ENCODE measurements around the gene MSLN. TPM values are rescaled to one million over a fixed set of nuclear protein-coding genes. Genes with fewer than 3 reads are reported as not detected.

The MSLN gene
- total RNA-seq, 1 donor from 2014 or later, result 93.3 TPM

DNA sequence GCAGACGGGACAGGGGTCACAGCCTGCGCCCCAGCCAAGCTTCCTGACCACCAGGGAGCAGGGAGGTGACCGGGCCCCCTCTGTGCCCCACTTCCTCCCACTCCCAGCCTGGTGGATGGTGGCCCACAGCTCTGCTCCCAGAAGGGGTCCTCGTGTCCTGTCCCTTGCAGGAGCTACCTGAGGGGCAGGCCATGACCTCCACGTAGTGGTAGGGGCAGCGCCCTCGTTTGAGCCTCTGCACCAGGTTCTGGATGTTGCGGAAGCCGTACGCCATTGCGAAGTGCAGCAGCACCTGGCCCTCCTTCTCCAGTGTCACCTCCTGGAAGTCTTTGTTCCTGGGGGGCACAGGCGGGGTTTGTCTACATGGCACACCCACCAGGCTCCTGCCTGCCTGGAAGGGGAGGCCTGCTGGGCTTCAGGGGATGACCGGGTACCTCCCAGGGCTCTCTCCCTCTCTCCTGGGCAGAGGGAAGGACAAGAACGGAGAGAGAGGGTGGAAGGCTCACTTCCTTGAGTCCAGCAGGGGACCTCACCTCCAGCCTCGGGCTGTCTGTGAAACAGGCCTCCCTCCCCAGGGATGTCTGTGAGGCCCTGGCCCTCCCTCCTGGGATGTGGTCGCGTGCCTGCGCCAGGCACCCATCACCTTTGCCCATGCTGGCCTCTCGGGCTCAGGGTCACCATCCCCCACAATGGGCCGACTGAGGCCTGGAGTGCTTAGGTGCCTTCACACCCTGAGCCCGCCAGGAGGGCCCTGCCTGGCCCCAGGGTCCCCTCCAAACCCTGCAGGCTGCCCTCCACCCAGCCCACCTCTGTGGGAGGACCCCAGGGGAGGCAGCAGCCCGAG is 29.6 kb upstream of the MSLN start:
- H3K9me3 ChIP-seq, result no peaks in the 10 kb centered on the region
- peaks cover 20% of the 10 kb centered on the region for H3K4me1 ChIP-seq
- intact Hi-C loops (cut with DNase I), result no loop called here
- peak; percentile 65 for DNase-seq
- H3K4me3 ChIP-seq, result no peak overlapping the region
- no peak for ATAC-seq
- peaks cover 14% of the 10 kb centered on the region for H3K36me3 ChIP-seq
- peaks cover 16% of the 10 kb centered on the region for H3K27me3 ChIP-seq
- H3K27ac ChIP-seq, result no peak overlapping the region
- TF ChIP-seq CTCF (IDR thresholded peaks at IDR 0.05), result no peak

DNA sequence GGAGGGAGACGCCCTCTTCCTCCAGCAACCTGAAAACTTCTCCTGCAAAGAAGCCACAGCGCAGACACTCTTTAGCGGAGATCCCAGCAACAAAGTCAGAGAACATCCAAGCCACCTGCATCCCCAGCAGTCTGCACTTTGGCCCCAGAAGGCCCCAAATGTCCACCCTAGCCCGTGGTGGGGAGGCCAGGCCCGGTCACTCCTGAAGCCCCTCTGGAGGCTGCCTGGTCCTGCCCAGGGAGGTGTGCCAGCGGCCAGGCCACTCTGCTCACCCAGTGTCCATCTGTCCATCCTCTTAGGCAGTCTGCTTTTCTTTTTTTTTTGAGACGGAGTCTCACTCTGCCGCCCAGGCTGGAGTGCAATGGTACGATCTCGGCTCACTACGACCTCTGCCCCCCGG is 28.2 kb upstream of the MSLN start:
- Histone ChIP-seq H3K4me1 (peaks cover 15% of the 10 kb centered on the region), H3K27ac (no peak overlapping the region), H3K36me3 (peaks cover 28% of the 10 kb centered on the region), H3K4me3 (no peak overlapping the region), H3K27me3 (peaks cover 8% of the 10 kb centered on the region), H3K9me3 (no peaks in the 10 kb centered on the region)
- intact Hi-C loops (cut with DNase I), result no loop called here
- DNase-seq (no peak), ATAC-seq (no peak)
- no peak for TF ChIP-seq CTCF (IDR thresholded peaks at IDR 0.05)

DNA sequence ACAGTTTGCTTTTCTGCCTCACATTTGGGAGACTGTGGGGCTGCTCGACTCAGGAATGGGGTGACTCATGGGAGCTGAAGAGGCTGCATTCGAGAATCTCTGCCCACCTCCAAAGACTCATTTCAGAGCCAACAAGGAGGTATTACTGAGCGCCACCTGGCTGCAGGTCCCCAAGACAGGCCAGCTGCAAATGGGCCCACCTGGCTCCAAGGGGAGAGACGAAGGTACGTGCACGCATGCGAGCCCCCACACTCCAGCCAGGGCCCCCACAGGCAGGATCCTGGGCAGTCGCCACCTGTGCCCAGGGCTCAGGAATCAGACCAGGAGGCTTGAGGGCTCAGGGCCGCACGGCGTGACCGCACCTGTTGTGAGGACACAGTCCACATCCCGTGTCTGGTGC is 27.6 kb upstream of the MSLN start:
- H3K36me3 ChIP-seq, result peaks cover 29% of the 10 kb centered on the region
- no peak for TF ChIP-seq CTCF (IDR thresholded peaks at IDR 0.05)
- DNase-seq, result peak; percentile 58

DNA sequence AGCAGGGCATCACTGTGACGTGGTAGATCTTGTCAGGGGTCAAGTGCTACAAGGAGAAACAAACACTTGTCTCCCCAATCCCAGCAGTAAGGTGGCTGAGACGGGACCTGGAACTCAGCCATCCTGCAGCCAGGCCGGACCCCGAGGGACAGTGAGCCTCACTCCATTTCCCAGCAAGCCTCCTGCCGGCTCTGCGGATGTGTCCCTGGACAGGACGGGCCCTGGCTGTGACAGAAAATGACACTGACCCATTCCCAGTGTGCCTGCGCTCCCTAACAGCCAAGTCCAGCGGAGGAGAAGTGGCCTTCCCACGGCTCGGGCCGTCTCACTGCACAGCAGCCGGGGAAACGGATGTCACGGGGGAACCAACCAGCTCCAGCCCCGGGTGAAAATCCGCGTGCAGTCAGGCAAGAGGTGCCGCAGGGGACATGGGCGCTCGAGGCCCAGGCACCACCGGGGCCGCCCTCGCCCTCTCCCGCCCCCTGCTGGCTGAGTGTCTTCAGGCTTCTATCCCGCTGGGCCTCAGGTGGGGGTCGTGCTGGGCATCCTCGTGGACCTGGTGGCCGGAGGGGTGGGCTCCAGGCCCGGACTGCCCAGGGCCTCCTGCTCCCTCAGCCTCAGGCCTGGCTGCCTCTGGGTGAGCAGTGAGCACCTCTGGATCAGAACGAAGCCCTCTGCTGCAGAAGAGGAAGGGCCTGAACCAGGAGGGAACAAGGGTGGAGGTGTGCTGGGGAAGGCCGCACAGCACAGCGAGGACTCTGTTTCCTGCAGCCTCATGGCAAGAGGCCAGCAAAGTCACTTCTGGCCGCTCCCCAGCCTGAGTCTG is 26.9 kb upstream of the MSLN start:
- Histone ChIP-seq H3K9me3 (no peaks in the 10 kb centered on the region), H3K4me1 (peaks cover 2% of the 10 kb centered on the region), H3K27ac (no peak overlapping the region), H3K36me3 (peaks cover 29% of the 10 kb centered on the region), H3K4me3 (no peak overlapping the region), H3K27me3 (no peaks in the 10 kb centered on the region)
- DNase-seq, result no peak
- peak; percentile 38 for TF ChIP-seq CTCF (IDR thresholded peaks at IDR 0.05)
- ATAC-seq, result peak; percentile 31
- intact Hi-C loops (cut with DNase I), result no loop called here

More for the DNA sequence above, 27.6 kb upstream of the MSLN start:
- ATAC-seq, result no peak
- H3K4me3 ChIP-seq, result no peak overlapping the region
- peaks cover 2% of the 10 kb centered on the region for H3K27me3 ChIP-seq
- H3K9me3 ChIP-seq, result no peaks in the 10 kb centered on the region
- intact Hi-C loops (cut with DNase I), result no loop called here
- H3K27ac ChIP-seq, result no peak overlapping the region
- H3K4me1 ChIP-seq, result peaks cover 9% of the 10 kb centered on the region

DNA sequence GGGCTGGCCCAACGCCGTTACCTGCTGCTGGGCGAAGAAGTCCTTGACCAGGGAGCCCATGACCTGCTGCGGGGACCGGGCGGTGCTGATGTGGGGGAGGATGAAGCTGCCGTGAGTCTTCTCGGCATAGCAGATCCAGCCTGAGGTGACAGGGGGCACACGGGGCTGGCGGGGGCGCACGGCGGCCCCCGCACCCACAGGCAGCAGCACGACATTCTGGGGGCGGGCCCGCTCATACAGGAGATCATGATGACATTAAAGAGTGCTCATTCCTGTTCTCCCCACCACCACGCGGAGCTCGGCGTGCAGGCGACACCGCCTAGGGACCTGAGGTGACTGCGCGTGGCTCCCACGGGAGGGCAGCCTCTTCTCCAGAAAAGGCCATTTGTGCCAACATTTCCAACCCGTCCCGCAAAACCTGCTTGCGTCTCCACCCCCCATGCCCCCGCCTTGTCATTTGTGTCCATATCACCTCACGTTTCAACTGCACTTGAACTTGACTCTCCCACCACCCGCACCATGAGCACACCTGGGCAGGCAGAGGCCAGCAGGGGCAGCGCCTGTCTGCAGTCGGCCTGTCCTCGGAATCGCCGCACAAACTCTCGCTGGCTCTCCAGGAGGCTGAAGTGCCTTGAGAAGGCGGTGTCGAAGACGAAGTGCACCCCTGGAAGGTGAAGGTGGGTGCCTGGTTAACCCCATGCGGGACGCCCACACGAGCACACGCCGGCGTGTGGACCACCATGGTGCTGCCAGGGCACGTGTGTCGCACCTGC is 26.1 kb upstream of the MSLN start:
- no peak for TF ChIP-seq CTCF (IDR thresholded peaks at IDR 0.05)
- H3K36me3 ChIP-seq, result peaks cover 29% of the 10 kb centered on the region
- no peaks in the 10 kb centered on the region for H3K9me3 ChIP-seq
- H3K4me3 ChIP-seq, result no peak overlapping the region
- peaks cover 2% of the 10 kb centered on the region for H3K4me1 ChIP-seq
- ATAC-seq, result no peak
- no peaks in the 10 kb centered on the region for H3K27me3 ChIP-seq
- no peak for DNase-seq
- H3K27ac ChIP-seq, result no peak overlapping the region
- intact Hi-C loops (cut with DNase I), result no loop called here

All from upper lobe of right lung (tissue), 1 donor.